Limb (tissue), 2 donors: ENCODE data around the gene C12orf57.
A peak's percentile ranks its signal among the peaks of the same experiment; 100 is the strongest.

Experiments
- DNase-seq, 2 donors: peaks; one replicate each; pipeline ENCODE4 v3.0.0-alpha.2; 2016; ENCODE audit errors: extremely low spot score in 2 of 2

The C12orf57 gene

GRCh38 chr12:6936636-6937480 lies 7.0 kb upstream of the C12orf57 start:
- no peak for DNase-seq

GRCh38 chr12:6937481-6938352 lies 6.1 kb upstream of the C12orf57 start:
- peak; percentile 95 to 96 for DNase-seq

GRCh38 chr12:6938353-6939190 lies 5.2 kb upstream of the C12orf57 start:
- DNase-seq: no peak

- DNase-seq: no peak
These were observed 4.7 kb upstream of the C12orf57 start for GRCh38 chr12:6939191-6939540.

GRCh38 chr12:6941267-6941666 lies 2.6 kb upstream of the C12orf57 start:
- DNase-seq: no peak

- DNase-seq: no peak
These were observed 2.0 kb upstream of the C12orf57 start for GRCh38 chr12:6941782-6942181.

GRCh38 chr12:6942331-6942665 lies 1.5 kb upstream of the C12orf57 start:
- no peak for DNase-seq

GRCh38 chr12:6943389-6943721 lies 467 bp upstream of the C12orf57 start:
- DNase-seq: peak; percentile 80 to 94

- peak; percentile 95 for DNase-seq
These were observed 762 bp downstream of the C12orf57 start for GRCh38 chr12:6944381-6945186.

- DNase-seq: no peak
These were observed 1.8 kb downstream of the C12orf57 start for GRCh38 chr12:6945613-6946012.

- peak in 1 of 2 donors; percentile 70 for DNase-seq
These were observed 2.5 kb downstream of the C12orf57 start for GRCh38 chr12:6946033-6946919.

GRCh38 chr12:6946920-6947374 lies 3.1 kb downstream of the C12orf57 start:
- DNase-seq: no peak

- no peak for DNase-seq
These were observed 3.8 kb downstream of the C12orf57 start for GRCh38 chr12:6947615-6948014.

GRCh38 chr12:6948873-6949594 lies 5.2 kb downstream of the C12orf57 start:
- no peak for DNase-seq

GRCh38 chr12:6950401-6950801 lies 6.6 kb downstream of the C12orf57 start:
- no peak for DNase-seq

GRCh38 chr12:6950811-6951540 lies 7.2 kb downstream of the C12orf57 start, which contains the start of gene PTPN6:
TSS of gene PTPN6 (plus strand) at chr12:6951356. CDS start at chr12:6951513, 157 bp downstream.
- no peak for DNase-seq

- no peak for DNase-seq
These were observed 7.8 kb downstream of the C12orf57 start for GRCh38 chr12:6951551-6952120.
